Left ventricle myocardium inferior (tissue), 1 donor: ENCODE results near the gene NOL4L. TPM values are rescaled to one million over a fixed set of nuclear protein-coding genes. Genes with fewer than 3 reads are reported as not detected.

Experiments
- DNase-seq: peaks from one replicate; pipeline ENCODE4 v3.0.0-alpha.2; 2020
- H3K27ac ChIP-seq: fragments of 200-600 bp; replicated peaks from 2 replicates; pipeline ENCODE4 v1.8.0; 2021
- H3K27me3 ChIP-seq: fragments of 200-600 bp; 2 replicates; pipeline ENCODE4 v1.8.0; 2021; ENCODE audit warnings: low read depth
- H3K36me3 ChIP-seq: fragments of 200-600 bp; 2 replicates; pipeline ENCODE4 v1.8.0; 2021
- H3K4me1 ChIP-seq: fragments of 200-600 bp; 2 replicates; pipeline ENCODE4 v1.8.0; 2021
- H3K4me3 ChIP-seq: fragments of 200-600 bp; 2 replicates; pipeline ENCODE4 v1.8.0; 2021; ENCODE audit warnings: mild to moderate bottlenecking, moderate library complexity
- H3K9me3 ChIP-seq: fragments of 200-600 bp; replicated peaks from 2 replicates; pipeline ENCODE4 v1.8.0; 2021
- CTCF ChIP-seq: fragments of 200-600 bp; IDR thresholded peaks from 2 replicates; pipeline ENCODE4 v1.8.0; 2021; ENCODE audit warnings: antibody characterized with exemption, mild to moderate bottlenecking, borderline replicate concordance
- intact Hi-C: fragments of 100-400 bp; cut with micrococcal nuclease; formaldehyde crosslinking; loops from one replicate; pipeline ENCODE4 v1.11.0; 2022
- total RNA-seq: library from RNA; stranded (reverse); fragmentation: NEBNext Ultra II Directional; extraction: Animal tissue kit (Norgen Biotek cat#: 25700); gene quantifications from one replicate; pipeline ENCODE4 v1.2.1, GENCODE V29; 2021
- donor health status: DM: no; HTN: yes; CAD: no; lungs with severe emphysema.

NOL4L gene
- total RNA-seq, 1 donor from 2014 or later, result 5.6 TPM

GRCh38 chr20:32506721-32507120 is 78.4 kb downstream of the NOL4L start:
- Histone ChIP-seq H3K36me3 (no peaks in the 10 kb centered on the region), H3K4me3 (no peak overlapping the region), H3K9me3 (no peaks in the 10 kb centered on the region), H3K27me3 (no peaks in the 10 kb centered on the region), H3K4me1 (no peaks in the 10 kb centered on the region), H3K27ac (no peak overlapping the region)
- no peak for DNase-seq
- intact Hi-C loops, result no loop called here
- TF ChIP-seq CTCF, result no peak

- no peak for TF ChIP-seq CTCF
- Histone ChIP-seq H3K4me3 (no peak overlapping the region), H3K27ac (no peak overlapping the region), H3K4me1 (no peaks in the 10 kb centered on the region), H3K9me3 (no peaks in the 10 kb centered on the region), H3K27me3 (no peaks in the 10 kb centered on the region), H3K36me3 (no peaks in the 10 kb centered on the region)
- DNase-seq, result no peak
- intact Hi-C loops, result no loop called here
Observed at GRCh38 chr20:32505723-32506473, 79.2 kb downstream of the NOL4L start.

- no peaks in the 10 kb centered on the region for H3K36me3 ChIP-seq
- TF ChIP-seq CTCF, result no peak
- no peaks in the 10 kb centered on the region for H3K9me3 ChIP-seq
- no peak for DNase-seq
- no peak overlapping the region for H3K4me3 ChIP-seq
- no peaks in the 10 kb centered on the region for H3K27me3 ChIP-seq
- intact Hi-C loops, result no loop called here
- H3K27ac ChIP-seq, result no peak overlapping the region
- H3K4me1 ChIP-seq, result peaks cover 16% of the 10 kb centered on the region
Observed at GRCh38 chr20:32501709-32502108, 83.4 kb downstream of the NOL4L start.

GRCh38 chr20:32497589-32498224 is 87.4 kb downstream of the NOL4L start:
- TF ChIP-seq CTCF, result no peak
- Histone ChIP-seq H3K4me1 (peaks cover 16% of the 10 kb centered on the region), H3K9me3 (no peaks in the 10 kb centered on the region), H3K4me3 (peak overlapping the region; percentile 30), H3K27ac (peak overlapping the region; percentile 76), H3K36me3 (no peaks in the 10 kb centered on the region), H3K27me3 (no peaks in the 10 kb centered on the region)
- intact Hi-C loops, result no loop called here
- no peak for DNase-seq

- Histone ChIP-seq H3K4me3 (peak overlapping the region; percentile 30), H3K27ac (peak overlapping the region; percentile 76), H3K27me3 (no peaks in the 10 kb centered on the region), H3K9me3 (no peaks in the 10 kb centered on the region), H3K4me1 (peaks cover 16% of the 10 kb centered on the region), H3K36me3 (no peaks in the 10 kb centered on the region)
- no peak for DNase-seq
- intact Hi-C loops, result no loop called here
- no peak for TF ChIP-seq CTCF
Observed at GRCh38 chr20:32496811-32497533, 88.2 kb downstream of the NOL4L start.
